Endodermal cell (in vitro differentiated cells): ENCODE results near the gene SUPT3H. TPM values are rescaled to one million over a fixed set of nuclear protein-coding genes. Genes with fewer than 3 reads are reported as not detected.

Experiments used
- DNase-seq: peaks from one replicate; pipeline ENCODE4 v3.0.0-alpha.2; 2017
- H3K27ac ChIP-seq: 2 replicates; pipeline ENCODE4 v1.5.1; 2013; ENCODE audit warnings: mild to moderate bottlenecking, low read depth, low read length, moderate library complexity
- H3K27me3 ChIP-seq: 2 replicates; pipeline ENCODE4 v1.6.1; 2013; ENCODE audit warnings: mild to moderate bottlenecking, low read length, moderate library complexity; ENCODE audit not compliant: insufficient read depth, control insufficient read depth, poor library complexity, severe bottlenecking
- H3K36me3 ChIP-seq: 2 replicates; pipeline ENCODE4 v1.7.0; 2013; ENCODE audit warnings: mild to moderate bottlenecking, low read length, moderate library complexity; ENCODE audit not compliant: control insufficient read depth, insufficient read depth
- H3K4me1 ChIP-seq: one replicate; pipeline ENCODE4 v1.7.0; 2013; ENCODE audit warnings: low read length; ENCODE audit not compliant: control insufficient read depth, insufficient read depth
- H3K4me3 ChIP-seq: 2 replicates; pipeline ENCODE4 v1.5.1; 2013; ENCODE audit warnings: mild to moderate bottlenecking, low read length, moderate library complexity
- H3K9ac ChIP-seq: 2 replicates; pipeline ENCODE4 v1.6.1; 2013; ENCODE audit warnings: mild to moderate bottlenecking, low read length, moderate library complexity; ENCODE audit not compliant: poor library complexity, severe bottlenecking; ENCODE audit errors: extremely low read depth
- H3K9me3 ChIP-seq: 2 replicates; pipeline ENCODE4 v1.6.1; 2013; ENCODE audit warnings: mild to moderate bottlenecking, low read length, moderate library complexity; ENCODE audit not compliant: control insufficient read depth
- H3K27ac Mint-ChIP-seq: 2 replicates; pipeline ENCODE4 v1.8.0; 2020; ENCODE audit warnings: mixed read lengths
- H3K27me3 Mint-ChIP-seq: 2 replicates; pipeline ENCODE4 v1.8.0; 2021; ENCODE audit warnings: mild to moderate bottlenecking, mixed read lengths; ENCODE audit not compliant: insufficient read depth
- H3K36me3 Mint-ChIP-seq: 2 replicates; pipeline ENCODE4 v1.8.0; 2020; ENCODE audit warnings: low read depth, mixed read lengths
- H3K4me1 Mint-ChIP-seq: 2 replicates; pipeline ENCODE4 v1.8.0; 2020; ENCODE audit warnings: mixed read lengths
- H3K4me3 Mint-ChIP-seq: 2 replicates; pipeline ENCODE4 v1.8.0; 2020; ENCODE audit warnings: mild to moderate bottlenecking, moderate library complexity, mixed read lengths
- H3K9me3 Mint-ChIP-seq: 2 replicates; pipeline ENCODE4 v1.8.0; 2020; ENCODE audit warnings: mild to moderate bottlenecking, mixed read lengths
- CTCF ChIP-seq: fragments of 200-600 bp; sonication (generic); conservative IDR thresholded peaks from 2 replicates; pipeline ENCODE4 v1.5.0; 2021; ENCODE audit warnings: antibody characterized with exemption, mild to moderate bottlenecking
- WGBS, 2 experiments: methylation state at CpG; one replicate each; pipeline versions ENCODE4 v1.1.5 to v1.1.7; 2013; ENCODE audit warnings: missing lambda C conversion rate in 2 of 2, mixed read lengths in 1 of 2; ENCODE audit not compliant: insufficient coverage in 1 of 2, insufficient read length in 1 of 2; 5-methylcytosine and 5-hydroxymethylcytosine counted together
- total RNA-seq, 2 donors: library from RNA; stranded (reverse); fragmentation: NEBNext Ultra II Directional in 1 of 2; extraction: Animal tissue kit (Norgen Biotek cat#: 25700) in 1 of 2; gene quantifications; 2 replicates in 1 of 2; 3 replicates in 1 of 2; pipeline ENCODE4 v1.2.1, GENCODE V29; 2021

SUPT3H gene
- total RNA-seq, 2 donors from 2014 or later: 32.4 to 34.7 TPM

- Histone ChIP-seq H3K4me3 (no peak overlapping the region), H3K9ac (no peak overlapping the region), H3K9me3 (peaks cover 3% of the 10 kb centered on the region), H3K4me1 (no peaks in the 10 kb centered on the region), H3K36me3 (no peaks in the 10 kb centered on the region), H3K27me3 (no peaks in the 10 kb centered on the region), H3K27ac (no peak overlapping the region)
- H3K4me3 Mint-ChIP-seq: no peak overlapping the region
- no peaks in the 10 kb centered on the region for H3K9me3 Mint-ChIP-seq
- H3K27me3 Mint-ChIP-seq: no peaks in the 10 kb centered on the region
- 94% methylated on average over 2 of the region's 2 CpGs; no CpG with 5 or more reads in 1 of the 2 experiments for WGBS, 2 experiments
- TF ChIP-seq CTCF: no peak
- DNase-seq: no peak
- no peak overlapping the region for H3K27ac Mint-ChIP-seq
- H3K4me1 Mint-ChIP-seq: peaks cover 2% of the 10 kb centered on the region
- H3K36me3 Mint-ChIP-seq: no peaks in the 10 kb centered on the region
Observed at GRCh38 chr6:45226081-45226480, 151.7 kb downstream of the SUPT3H start.

GRCh38 chr6:45222380-45222779 is 155.4 kb downstream of the SUPT3H start:
- WGBS, 2 experiments: 92 to 100% methylated on average over 1 of the region's 1 CpG
- H3K27me3 ChIP-seq: no peaks in the 10 kb centered on the region
- H3K27me3 Mint-ChIP-seq: no peaks in the 10 kb centered on the region

GRCh38 chr6:45215759-45216158 is 162.0 kb downstream of the SUPT3H start:
- H3K4me1 Mint-ChIP-seq: peaks cover 4% of the 10 kb centered on the region

More at GRCh38 chr6:45222380-45222779, 155.4 kb downstream of the SUPT3H start:
- H3K27ac ChIP-seq: no peak overlapping the region
- no peak overlapping the region for H3K4me3 ChIP-seq
- Mint-ChIP-seq H3K27ac (no peak overlapping the region), H3K9me3 (no peaks in the 10 kb centered on the region), H3K4me3 (no peak overlapping the region), H3K4me1 (peaks cover 2% of the 10 kb centered on the region), H3K36me3 (no peaks in the 10 kb centered on the region)
- no peaks in the 10 kb centered on the region for H3K4me1 ChIP-seq
- DNase-seq: no peak
- no peak overlapping the region for H3K9ac ChIP-seq
- no peaks in the 10 kb centered on the region for H3K9me3 ChIP-seq
- no peak for TF ChIP-seq CTCF
- H3K36me3 ChIP-seq: no peaks in the 10 kb centered on the region

More at GRCh38 chr6:45215759-45216158, 162.0 kb downstream of the SUPT3H start:
- H3K27me3 Mint-ChIP-seq: no peaks in the 10 kb centered on the region
- Histone ChIP-seq H3K9ac (no peak overlapping the region), H3K36me3 (no peaks in the 10 kb centered on the region), H3K27ac (no peak overlapping the region), H3K27me3 (no peaks in the 10 kb centered on the region), H3K4me1 (no peaks in the 10 kb centered on the region), H3K4me3 (no peak overlapping the region), H3K9me3 (peaks cover 25% of the 10 kb centered on the region)
- TF ChIP-seq CTCF: no peak
- H3K4me3 Mint-ChIP-seq: no peak overlapping the region
- peaks cover 9% of the 10 kb centered on the region for H3K9me3 Mint-ChIP-seq
- DNase-seq: no peak
- no peak overlapping the region for H3K27ac Mint-ChIP-seq
- peaks cover 2% of the 10 kb centered on the region for H3K36me3 Mint-ChIP-seq
- no CpG with 5 or more reads among the region's 1 CpG for WGBS, 2 experiments
